Measurements from ENCODE around the gene MEGF11. TPM values are rescaled to one million over a fixed set of nuclear protein-coding genes. Genes with fewer than 3 reads are reported as not detected.
A peak's percentile ranks its signal among the peaks of the same experiment; 100 is the strongest.

MEGF11 gene
- total RNA-seq, 5 donors from 2014 or later (not counting 1 experiment from before 2014, with no cell fraction given) = 0.20 TPM; not detected in 4

- Mint-ChIP-seq H3K4me1 (no peaks in the 10 kb centered on the region), H3K27me3 (no peaks in the 10 kb centered on the region), H3K4me3 (no peak overlapping the region), H3K9me3 (no peaks in the 10 kb centered on the region), H3K36me3 (peaks cover 34% of the 10 kb centered on the region), H3K27ac (no peak overlapping the region)
- ChIA-PET CTCF (no interaction called here), POLR2A (no interaction called here)
- DNase-seq = no peak
- Histone ChIP-seq H3K36me3 (ENCODE audit: control insufficient read depth in 2 of 2, extremely low read depth in 1 of 2, insufficient read depth in 1 of 2, low read length in 1 of 2) (peaks cover 8 to 37% of the 10 kb centered on the region in 2 donors), H3K9me3 (no peaks in the 10 kb centered on the region), H3K27me3 (replicated peaks in 1 of 2; ENCODE audit: control insufficient read depth in 2 of 2, extremely low read depth in 1 of 2, insufficient read depth in 2 of 2, low read length in 1 of 2) (no peaks in the 10 kb centered on the region), H3K4me3 (ENCODE audit: control insufficient read depth in 1 of 2, extremely low read depth in 1 of 2, low read length in 1 of 2) (no peak overlapping the region), H3K4me1 (ENCODE audit: control insufficient read depth in 1 of 2, extremely low read depth in 1 of 2, insufficient read depth in 2 of 2, low read length in 2 of 2) (no peaks in the 10 kb centered on the region), H3K27ac (ENCODE audit: low read length) (no peak overlapping the region)
- 100% methylated on average over 4 of the region's 4 CpGs for WGBS (ENCODE audit: insufficient coverage)
- ATAC-seq (replicated peaks in 1 of 4) = no peak
Measured at GRCh38 chr15:65908876-65909275, 344.7 kb downstream of the MEGF11 start.

- H3K27ac Mint-ChIP-seq = no peak overlapping the region
- no peak overlapping the region for H3K4me3 Mint-ChIP-seq
- peaks cover 8 to 43% of the 10 kb centered on the region in 2 donors for H3K36me3 ChIP-seq (ENCODE audit: control insufficient read depth in 2 of 2, extremely low read depth in 1 of 2, insufficient read depth in 1 of 2, low read length in 1 of 2)
- peaks cover 39% of the 10 kb centered on the region for H3K36me3 Mint-ChIP-seq
- H3K27me3 ChIP-seq (replicated peaks in 1 of 2; ENCODE audit: control insufficient read depth in 2 of 2, extremely low read depth in 1 of 2, insufficient read depth in 2 of 2, low read length in 1 of 2) = no peaks in the 10 kb centered on the region
- no peaks in the 10 kb centered on the region for H3K27me3 Mint-ChIP-seq
- DNase-seq (no peak), ATAC-seq (replicated peaks in 1 of 4) (no peak)
- no peaks in the 10 kb centered on the region for H3K4me1 ChIP-seq (ENCODE audit: control insufficient read depth in 1 of 2, extremely low read depth in 1 of 2, insufficient read depth in 2 of 2, low read length in 2 of 2)
- H3K27ac ChIP-seq (ENCODE audit: low read length) = no peak overlapping the region
- ChIA-PET POLR2A (no interaction called here), CTCF (no interaction called here)
- peaks cover 0 to 3% (median 0%) of the 10 kb centered on the region in 3 donors for H3K4me1 Mint-ChIP-seq
- no peak overlapping the region for H3K4me3 ChIP-seq (ENCODE audit: control insufficient read depth in 1 of 2, extremely low read depth in 1 of 2, low read length in 1 of 2)
- WGBS (ENCODE audit: insufficient coverage) = 100% methylated on average over 1 of the region's 3 CpGs
- no peaks in the 10 kb centered on the region for H3K9me3 Mint-ChIP-seq
- no peaks in the 10 kb centered on the region for H3K9me3 ChIP-seq
Measured at GRCh38 chr15:65907661-65908060, 345.9 kb downstream of the MEGF11 start.

GRCh38 chr15:65906396-65906795 lies 347.2 kb downstream of the MEGF11 start:
- H3K9me3 Mint-ChIP-seq = no peaks in the 10 kb centered on the region

GRCh38 chr15:65904301-65904700 lies 349.2 kb downstream of the MEGF11 start:
- Mint-ChIP-seq H3K4me1 (peaks cover 5 to 10% (median 8%) of the 10 kb centered on the region in 3 donors), H3K9me3 (no peaks in the 10 kb centered on the region), H3K36me3 (peaks cover 52% of the 10 kb centered on the region), H3K4me3 (no peak overlapping the region), H3K27me3 (no peaks in the 10 kb centered on the region), H3K27ac (no peak overlapping the region)
- WGBS (ENCODE audit: insufficient coverage) = 100% methylated on average over 1 of the region's 4 CpGs
- Histone ChIP-seq H3K27me3 (replicated peaks in 1 of 2; ENCODE audit: control insufficient read depth in 2 of 2, extremely low read depth in 1 of 2, insufficient read depth in 2 of 2, low read length in 1 of 2) (no peaks in the 10 kb centered on the region), H3K4me3 (ENCODE audit: control insufficient read depth in 1 of 2, extremely low read depth in 1 of 2, low read length in 1 of 2) (no peak overlapping the region), H3K9me3 (no peaks in the 10 kb centered on the region), H3K27ac (ENCODE audit: low read length) (no peak overlapping the region), H3K4me1 (ENCODE audit: control insufficient read depth in 1 of 2, extremely low read depth in 1 of 2, insufficient read depth in 2 of 2, low read length in 2 of 2) (no peaks in the 10 kb centered on the region), H3K36me3 (ENCODE audit: control insufficient read depth in 2 of 2, extremely low read depth in 1 of 2, insufficient read depth in 1 of 2, low read length in 1 of 2) (peaks cover 10 to 41% of the 10 kb centered on the region in 2 donors)
- ATAC-seq (replicated peaks in 1 of 4) (no peak), DNase-seq (no peak)
- ChIA-PET POLR2A (interaction anchor here in 1 of 2 donors (0.6 kb wide), 1 partner anchor 126 kb away, joined by 8 read pairs; no protein-coding TSS in a partner anchor), CTCF (no interaction called here)

More at GRCh38 chr15:65906396-65906795, 347.2 kb downstream of the MEGF11 start:
- ChIA-PET POLR2A (interaction anchor here in 1 of 2 donors (0.5 to 0.7 kb wide), 3 partner anchors 11 to 903 kb away, joined by 5 to 19 read pairs (median 12); no protein-coding TSS in a partner anchor), CTCF (interaction anchor here in 1 of 2 donors (0.7 kb wide), 1 partner anchor 306 kb away, joined by 9 read pairs; no protein-coding TSS in a partner anchor)
- H3K27me3 ChIP-seq (replicated peaks in 1 of 2; ENCODE audit: control insufficient read depth in 2 of 2, extremely low read depth in 1 of 2, insufficient read depth in 2 of 2, low read length in 1 of 2) = no peaks in the 10 kb centered on the region
- Mint-ChIP-seq H3K36me3 (peaks cover 43% of the 10 kb centered on the region), H3K4me3 (no peak overlapping the region), H3K27me3 (no peaks in the 10 kb centered on the region), H3K27ac (no peak overlapping the region), H3K4me1 (peaks cover 5 to 10% (median 8%) of the 10 kb centered on the region in 3 donors)
- peaks cover 3 to 39% of the 10 kb centered on the region in 2 donors for H3K36me3 ChIP-seq (ENCODE audit: control insufficient read depth in 2 of 2, extremely low read depth in 1 of 2, insufficient read depth in 1 of 2, low read length in 1 of 2)
- no peaks in the 10 kb centered on the region for H3K9me3 ChIP-seq
- DNase-seq = no peak
- no peak for ATAC-seq (replicated peaks in 1 of 4)
- no peak overlapping the region for H3K27ac ChIP-seq (ENCODE audit: low read length)
- H3K4me1 ChIP-seq (ENCODE audit: control insufficient read depth in 1 of 2, extremely low read depth in 1 of 2, insufficient read depth in 2 of 2, low read length in 2 of 2) = no peaks in the 10 kb centered on the region
- no CpG with 5 or more reads among the region's 1 CpG for WGBS (ENCODE audit: insufficient coverage)
- no peak overlapping the region for H3K4me3 ChIP-seq (ENCODE audit: control insufficient read depth in 1 of 2, extremely low read depth in 1 of 2, low read length in 1 of 2)

- Histone ChIP-seq H3K36me3 (ENCODE audit: control insufficient read depth in 2 of 2, extremely low read depth in 1 of 2, insufficient read depth in 1 of 2, low read length in 1 of 2) (peaks cover 11 to 47% of the 10 kb centered on the region in 2 donors), H3K4me1 (ENCODE audit: control insufficient read depth in 1 of 2, extremely low read depth in 1 of 2, insufficient read depth in 2 of 2, low read length in 2 of 2) (no peaks in the 10 kb centered on the region), H3K4me3 (ENCODE audit: control insufficient read depth in 1 of 2, extremely low read depth in 1 of 2, low read length in 1 of 2) (no peak overlapping the region), H3K27ac (ENCODE audit: low read length) (no peak overlapping the region), H3K27me3 (replicated peaks in 1 of 2; ENCODE audit: control insufficient read depth in 2 of 2, extremely low read depth in 1 of 2, insufficient read depth in 2 of 2, low read length in 1 of 2) (no peaks in the 10 kb centered on the region), H3K9me3 (no peaks in the 10 kb centered on the region)
- Mint-ChIP-seq H3K36me3 (peaks cover 55% of the 10 kb centered on the region), H3K27ac (no peak overlapping the region), H3K4me1 (peaks cover 5 to 10% (median 8%) of the 10 kb centered on the region in 3 donors), H3K27me3 (no peaks in the 10 kb centered on the region), H3K9me3 (no peaks in the 10 kb centered on the region), H3K4me3 (no peak overlapping the region)
- ChIA-PET CTCF (no interaction called here), POLR2A (no interaction called here)
- 100% methylated on average over 2 of the region's 6 CpGs for WGBS (ENCODE audit: insufficient coverage)
- DNase-seq = no peak
- ATAC-seq (replicated peaks in 1 of 4) = no peak
Measured at GRCh38 chr15:65903296-65904073, 350.1 kb downstream of the MEGF11 start.

GRCh38 chr15:65902373-65902772 lies 351.2 kb downstream of the MEGF11 start:
- no peaks in the 10 kb centered on the region for H3K27me3 Mint-ChIP-seq
- H3K4me3 ChIP-seq (ENCODE audit: control insufficient read depth in 1 of 2, extremely low read depth in 1 of 2, low read length in 1 of 2) = no peak overlapping the region
- no peaks in the 10 kb centered on the region for H3K9me3 ChIP-seq
- H3K4me1 Mint-ChIP-seq = peaks cover 5 to 10% (median 8%) of the 10 kb centered on the region in 3 donors
- ATAC-seq (replicated peaks in 1 of 4) = no peak
- H3K9me3 Mint-ChIP-seq = no peaks in the 10 kb centered on the region
- WGBS (ENCODE audit: insufficient coverage) = no CpG with 5 or more reads among the region's 1 CpG
- peak in 3 of 35 experiments; percentile 6 to 49 (median 11) for DNase-seq
- H3K4me1 ChIP-seq (ENCODE audit: control insufficient read depth in 1 of 2, extremely low read depth in 1 of 2, insufficient read depth in 2 of 2, low read length in 2 of 2) = no peaks in the 10 kb centered on the region
- H3K4me3 Mint-ChIP-seq = no peak overlapping the region
- H3K36me3 Mint-ChIP-seq = peaks cover 61% of the 10 kb centered on the region
- peaks cover 8 to 44% of the 10 kb centered on the region in 2 donors for H3K36me3 ChIP-seq (ENCODE audit: control insufficient read depth in 2 of 2, extremely low read depth in 1 of 2, insufficient read depth in 1 of 2, low read length in 1 of 2)
- no peaks in the 10 kb centered on the region for H3K27me3 ChIP-seq (replicated peaks in 1 of 2; ENCODE audit: control insufficient read depth in 2 of 2, extremely low read depth in 1 of 2, insufficient read depth in 2 of 2, low read length in 1 of 2)
- ChIA-PET POLR2A (no interaction called here), CTCF (no interaction called here)
- H3K27ac Mint-ChIP-seq = no peak overlapping the region
- H3K27ac ChIP-seq (ENCODE audit: low read length) = no peak overlapping the region

All from T-cell (primary cell).